ENCODE measurements around the gene KRTAP9-8.
"Not testable (repeated sequence)": the region's sequence is repeated elsewhere in the genome, so short reads cannot be mapped to it uniquely, and the experiment has no call there.

DNA sequence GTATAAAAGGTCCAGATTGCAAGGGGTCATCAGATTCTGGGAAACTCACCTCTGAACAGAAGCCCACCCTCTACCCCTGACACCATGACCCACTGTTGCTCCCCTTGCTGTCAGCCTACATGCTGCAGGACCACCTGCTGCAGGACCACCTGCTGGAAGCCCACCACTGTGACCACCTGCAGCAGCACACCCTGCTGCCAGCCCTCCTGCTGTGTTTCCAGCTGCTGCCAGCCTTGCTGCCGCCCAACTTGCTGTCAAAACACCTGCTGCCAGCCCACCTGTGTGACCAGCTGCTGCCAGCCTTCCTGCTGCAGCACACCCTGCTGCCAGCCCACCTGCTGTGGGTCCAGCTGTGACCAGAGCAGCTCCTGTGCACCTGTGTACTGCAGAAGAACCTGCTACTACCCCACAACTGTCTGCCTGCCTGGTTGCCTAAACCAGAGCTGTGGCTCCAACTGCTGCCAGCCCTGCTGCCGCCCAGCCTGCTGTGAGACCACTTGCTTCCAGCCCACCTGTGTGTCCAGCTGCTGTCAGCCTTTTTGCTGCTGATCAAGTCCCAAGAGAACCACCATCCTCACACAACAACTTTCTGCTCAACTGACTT lies 11.9 kb downstream of the KRTAP9-8 start, which contains the start of gene KRTAP9-4:
- TF ChIP-seq, protein P1, sequence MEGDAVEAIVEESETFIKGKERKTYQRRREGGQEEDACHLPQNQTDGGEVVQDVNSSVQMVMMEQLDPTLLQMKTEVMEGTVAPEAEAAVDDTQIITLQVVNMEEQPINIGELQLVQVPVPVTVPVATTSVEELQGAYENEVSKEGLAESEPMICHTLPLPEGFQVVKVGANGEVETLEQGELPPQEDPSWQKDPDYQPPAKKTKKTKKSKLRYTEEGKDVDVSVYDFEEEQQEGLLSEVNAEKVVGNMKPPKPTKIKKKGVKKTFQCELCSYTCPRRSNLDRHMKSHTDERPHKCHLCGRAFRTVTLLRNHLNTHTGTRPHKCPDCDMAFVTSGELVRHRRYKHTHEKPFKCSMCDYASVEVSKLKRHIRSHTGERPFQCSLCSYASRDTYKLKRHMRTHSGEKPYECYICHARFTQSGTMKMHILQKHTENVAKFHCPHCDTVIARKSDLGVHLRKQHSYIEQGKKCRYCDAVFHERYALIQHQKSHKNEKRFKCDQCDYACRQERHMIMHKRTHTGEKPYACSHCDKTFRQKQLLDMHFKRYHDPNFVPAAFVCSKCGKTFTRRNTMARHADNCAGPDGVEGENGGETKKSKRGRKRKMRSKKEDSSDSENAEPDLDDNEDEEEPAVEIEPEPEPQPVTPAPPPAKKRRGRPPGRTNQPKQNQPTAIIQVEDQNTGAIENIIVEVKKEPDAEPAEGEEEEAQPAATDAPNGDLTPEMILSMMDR (IDR thresholded peaks at IDR 0.05) = not testable (repeated sequence)
- not testable (repeated sequence) for TF ChIP-seq POLR2A (IDR thresholded peaks at IDR 0.05)
